ENCODE data around the gene AOAH.

AOAH gene

GRCh38 chr7:36739351-36739750 is 15.1 kb upstream of the AOAH start:
- no peak for DNase-seq (ENCODE audit: low read depth)
- H3K4me3 ChIP-seq (ENCODE audit: control insufficient read depth, low read depth, low read length): no peak overlapping the region
- TF ChIP-seq CTCF (conservative IDR thresholded peaks at IDR 0.05; ENCODE audit: control insufficient read depth, insufficient read depth, low read depth, low read length): no peak

GRCh38 chr7:36736899-36737211 is 12.6 kb upstream of the AOAH start:
- no peak overlapping the region for H3K4me3 ChIP-seq (ENCODE audit: control insufficient read depth, low read depth, low read length)
- DNase-seq (ENCODE audit: low read depth): no peak
- TF ChIP-seq CTCF (conservative IDR thresholded peaks at IDR 0.05; ENCODE audit: control insufficient read depth, insufficient read depth, low read depth, low read length): no peak

- no peak overlapping the region for H3K4me3 ChIP-seq (ENCODE audit: control insufficient read depth, low read depth, low read length)
- DNase-seq (ENCODE audit: low read depth): no peak
These were observed 12.0 kb upstream of the AOAH start for GRCh38 chr7:36736090-36736898.

GRCh38 chr7:36735172-36735571 is 10.9 kb upstream of the AOAH start:
- no peak for DNase-seq (ENCODE audit: low read depth)
- no peak for TF ChIP-seq CTCF (conservative IDR thresholded peaks at IDR 0.05; ENCODE audit: control insufficient read depth, insufficient read depth, low read depth, low read length)
- H3K4me3 ChIP-seq (ENCODE audit: control insufficient read depth, low read depth, low read length): no peak overlapping the region

More at GRCh38 chr7:36736090-36736898, 12.0 kb upstream of the AOAH start:
- no peak for TF ChIP-seq CTCF (conservative IDR thresholded peaks at IDR 0.05; ENCODE audit: control insufficient read depth, insufficient read depth, low read depth, low read length)

GRCh38 chr7:36734731-36735130 is 10.4 kb upstream of the AOAH start:
- no peak for TF ChIP-seq CTCF (conservative IDR thresholded peaks at IDR 0.05; ENCODE audit: control insufficient read depth, insufficient read depth, low read depth, low read length)

GRCh38 chr7:36733411-36733810 is 9.1 kb upstream of the AOAH start:
- H3K4me3 ChIP-seq (ENCODE audit: control insufficient read depth, low read depth, low read length): no peak overlapping the region
- DNase-seq (ENCODE audit: low read depth): no peak
- TF ChIP-seq CTCF (conservative IDR thresholded peaks at IDR 0.05; ENCODE audit: control insufficient read depth, insufficient read depth, low read depth, low read length): no peak

More at GRCh38 chr7:36734731-36735130, 10.4 kb upstream of the AOAH start:
- no peak overlapping the region for H3K4me3 ChIP-seq (ENCODE audit: control insufficient read depth, low read depth, low read length)
- no peak for DNase-seq (ENCODE audit: low read depth)

Measured in fibroblast of mammary gland (primary cell).